Right renal pelvis (tissue), 4 donors: ENCODE results near the gene DIABLO. TPM values are rescaled to one million over a fixed set of nuclear protein-coding genes. Genes with fewer than 3 reads are reported as not detected.

Experiments
- DNase-seq, 4 donors: peaks; one replicate each; pipeline ENCODE4 v3.0.0-alpha.2; 2013; ENCODE audit warnings: low read depth in 4 of 4, low spot score in 3 of 4, missing footprints in 1 of 4
- polyA plus RNA-seq, 4 donors: library from polyadenylated mRNA; unstranded; fragments of 120-200 nt; gene quantifications; one replicate each; pipeline ENCODE4 v1.2.1, GENCODE V29; 2013; ENCODE audit not compliant: insufficient read length in 4 of 4

The DIABLO gene
- polyA plus RNA-seq, 4 donors, result 72.0 to 81.9 (median 78.0) TPM

DNA sequence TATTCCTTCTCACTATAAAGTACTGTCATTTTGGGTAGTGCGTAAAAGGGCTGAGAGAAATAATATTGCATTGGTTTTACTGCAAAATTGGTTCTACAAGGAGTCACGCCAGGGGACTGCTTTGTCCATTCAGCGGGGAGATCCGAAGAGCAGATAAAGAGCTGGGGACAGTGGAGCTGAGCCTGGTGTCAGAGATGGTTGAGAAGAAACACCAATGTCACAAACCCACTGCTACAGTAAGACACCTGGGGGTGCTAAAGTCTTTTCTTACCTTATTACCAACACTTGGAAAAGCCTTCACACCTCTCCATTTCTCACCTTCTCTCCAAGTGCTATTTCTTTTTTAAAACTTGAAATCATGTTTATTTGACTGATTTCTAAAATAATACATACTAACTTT is 66.0 kb downstream of the DIABLO start:
- DNase-seq, result no peak

DNA sequence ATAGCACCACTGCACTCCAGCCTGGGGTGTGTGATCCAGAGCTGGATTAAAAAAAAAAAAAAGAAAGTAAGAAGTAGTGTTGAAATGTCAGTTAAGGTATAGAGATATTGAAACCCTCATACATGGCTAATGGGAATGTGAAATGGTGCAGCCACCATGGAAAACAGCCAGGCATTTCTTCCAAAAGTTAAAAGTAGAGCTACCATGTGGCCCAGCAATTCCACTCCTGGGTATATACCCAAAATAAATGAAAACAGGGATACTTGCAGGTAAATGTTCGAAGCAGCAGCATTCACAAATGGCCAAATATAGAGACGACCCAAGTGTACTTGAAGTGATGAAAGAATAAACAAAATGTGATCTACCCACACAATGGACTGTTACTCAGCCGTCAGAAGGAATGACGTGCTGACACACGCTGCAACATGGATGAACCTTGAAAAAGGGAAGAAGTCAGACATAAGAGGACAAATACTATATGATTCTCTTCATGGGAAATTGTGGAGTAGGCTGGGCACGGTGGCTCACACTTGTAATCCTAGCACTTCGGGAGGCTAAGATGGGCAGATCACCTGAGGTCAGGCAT is 67.1 kb downstream of the DIABLO start:
- DNase-seq, result no peak

Other genes starting within 250 kb of the DIABLO start
- gene BCL7A, start 204.2 kb downstream of the DIABLO start, polyA plus RNA-seq, result 10 to 100 TPM; 34.0 to 39.7 (median 37.6) TPM
- gene MLXIP, start 147.3 kb downstream of the DIABLO start, polyA plus RNA-seq, result 10 to 100 TPM; 28.4 to 35.4 (median 31.3) TPM
- gene IL31, start 51.8 kb downstream of the DIABLO start, polyA plus RNA-seq, result not detected
- gene LRRC43, start 42.9 kb downstream of the DIABLO start, polyA plus RNA-seq, result 1 to 10 TPM; 5.2 to 7.2 (median 6.1) TPM
- 1 to 10 TPM; 2.2 to 3.8 (median 3.2) TPM for gene B3GNT4, start 22.3 kb downstream of the DIABLO start, polyA plus RNA-seq
- gene VPS33A, start 40.4 kb upstream of the DIABLO start, polyA plus RNA-seq, result 10 to 100 TPM; 15.9 to 22.4 (median 19.8) TPM
- 10 to 100 TPM; 33.6 to 42.5 (median 39.6) TPM for gene CLIP1, start 196.6 kb upstream of the DIABLO start, polyA plus RNA-seq